Upper lobe of left lung (tissue), 4 donors: ENCODE measurements around the gene ADAMTS12.

Source experiments
- EP300 ChIP-seq, 4 donors: sonication (generic); formaldehyde crosslinking; IDR thresholded peaks; one replicate each; pipeline ENCODE4 v1.5.1; 2017; ENCODE audit warnings: antibody characterized with exemption in 4 of 4, control low read depth in 2 of 4
- POLR2A ChIP-seq, 4 donors: fragments of 450-650 bp; IDR thresholded peaks; one replicate each; pipeline ENCODE4 v1.5.1; 2016 to 2017; ENCODE audit warnings: antibody characterized with exemption in 4 of 4, mild to moderate bottlenecking in 2 of 4
- POLR2AphosphoS5 ChIP-seq, 2 donors: sonication (generic); formaldehyde crosslinking; IDR thresholded peaks; one replicate each; pipeline ENCODE4 v1.5.1; 2017; ENCODE audit warnings: antibody characterized with exemption in 2 of 2
- TF ChIP-seq, protein P1 (sequence below), 6 experiments: fragments of 450-650 bp in 4 of 6; fragments of 200-600 bp in 2 of 6; sonication (generic) in 2 of 6; IDR thresholded peaks; one replicate each; pipeline ENCODE4 v1.5.1; 2016 to 2019; ENCODE audit warnings: antibody characterized with exemption in 6 of 6

DNA sequence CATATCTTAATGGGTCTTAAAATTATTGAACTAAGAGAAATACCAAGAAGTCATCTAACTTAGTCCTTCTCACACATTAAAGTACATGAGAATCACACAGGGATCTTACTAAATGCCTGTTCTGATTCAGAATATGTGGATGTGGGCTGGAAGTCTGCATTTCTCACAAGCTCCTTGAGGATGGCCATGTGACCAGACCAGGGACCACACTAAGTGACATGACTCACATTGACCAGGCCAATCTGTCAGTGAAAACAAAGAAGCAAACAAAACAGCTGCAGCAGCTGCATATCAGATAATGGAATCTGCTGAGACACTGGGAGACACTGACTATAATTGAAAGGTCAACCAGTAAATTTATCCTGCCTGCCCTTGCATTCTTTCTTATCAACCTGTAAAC is 110.5 kb downstream of the ADAMTS12 start:
- TF ChIP-seq, protein P1, sequence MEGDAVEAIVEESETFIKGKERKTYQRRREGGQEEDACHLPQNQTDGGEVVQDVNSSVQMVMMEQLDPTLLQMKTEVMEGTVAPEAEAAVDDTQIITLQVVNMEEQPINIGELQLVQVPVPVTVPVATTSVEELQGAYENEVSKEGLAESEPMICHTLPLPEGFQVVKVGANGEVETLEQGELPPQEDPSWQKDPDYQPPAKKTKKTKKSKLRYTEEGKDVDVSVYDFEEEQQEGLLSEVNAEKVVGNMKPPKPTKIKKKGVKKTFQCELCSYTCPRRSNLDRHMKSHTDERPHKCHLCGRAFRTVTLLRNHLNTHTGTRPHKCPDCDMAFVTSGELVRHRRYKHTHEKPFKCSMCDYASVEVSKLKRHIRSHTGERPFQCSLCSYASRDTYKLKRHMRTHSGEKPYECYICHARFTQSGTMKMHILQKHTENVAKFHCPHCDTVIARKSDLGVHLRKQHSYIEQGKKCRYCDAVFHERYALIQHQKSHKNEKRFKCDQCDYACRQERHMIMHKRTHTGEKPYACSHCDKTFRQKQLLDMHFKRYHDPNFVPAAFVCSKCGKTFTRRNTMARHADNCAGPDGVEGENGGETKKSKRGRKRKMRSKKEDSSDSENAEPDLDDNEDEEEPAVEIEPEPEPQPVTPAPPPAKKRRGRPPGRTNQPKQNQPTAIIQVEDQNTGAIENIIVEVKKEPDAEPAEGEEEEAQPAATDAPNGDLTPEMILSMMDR (IDR thresholded peaks at IDR 0.05) = no peak
- TF ChIP-seq POLR2AphosphoS5 (IDR thresholded peaks at IDR 0.05) (no peak), POLR2A (IDR thresholded peaks at IDR 0.05) (no peak), EP300 (IDR thresholded peaks at IDR 0.05) (no peak)
